SK-N-SH treated with all-trans-retinoic acid at 6 μM for 48 hours (cell line): ENCODE measurements around the gene DNAH9.

Experiments
- ATAC-seq: fragments of 200-7000 bp; cut with Tn5 transposase; 3 replicates; pipeline ENCODE4 v1.9.1; 2020; ENCODE audit warnings: mild to moderate bottlenecking, moderate library complexity
- BACH2 ChIP-seq: fragments of 250-450 bp; sonication (Bioruptor Pico); IDR thresholded peaks from 2 replicates; pipeline ENCODE4 v1.9.0; 2021; ENCODE audit warnings: mild to moderate bottlenecking, borderline replicate concordance
- CSDC2 ChIP-seq: fragments of 250-450 bp; sonication (Bioruptor Pico); IDR thresholded peaks from 2 replicates; pipeline ENCODE4 v1.5.0; 2020; ENCODE audit warnings: mild to moderate bottlenecking, moderate library complexity
- OSR1 ChIP-seq: fragments of 250-450 bp; sonication (Bioruptor Pico); IDR thresholded peaks from 2 replicates; pipeline ENCODE4 v1.8.0; 2022; ENCODE audit warnings: moderate library complexity, mild to moderate bottlenecking, inconsistent platforms
- PPARA ChIP-seq: fragments of 250-450 bp; sonication (Bioruptor Pico); IDR thresholded peaks from 2 replicates; pipeline ENCODE4 v1.5.0; 2020; ENCODE audit warnings: mild to moderate bottlenecking, borderline replicate concordance
- RARB ChIP-seq: fragments of 250-450 bp; sonication (Bioruptor Pico); IDR thresholded peaks from 2 replicates; pipeline ENCODE4 v1.8.0; 2021; ENCODE audit warnings: mild to moderate bottlenecking, moderate library complexity
- SNAI2 ChIP-seq: fragments of 250-450 bp; sonication (Bioruptor Pico); IDR thresholded peaks from 2 replicates; pipeline ENCODE4 v1.5.0; 2020; ENCODE audit warnings: mild to moderate bottlenecking, moderate library complexity
- TCF4 ChIP-seq: fragments of 250-450 bp; sonication (Bioruptor Pico); IDR thresholded peaks from 2 replicates; pipeline ENCODE4 v1.8.0; 2021; ENCODE audit warnings: mild to moderate bottlenecking, moderate library complexity, borderline replicate concordance
- TOX ChIP-seq: fragments of 250-450 bp; sonication (Bioruptor Pico); IDR thresholded peaks from 2 replicates; pipeline ENCODE4 v1.8.0; 2021; ENCODE audit warnings: mild to moderate bottlenecking, moderate library complexity, borderline replicate concordance
- ZFP30 ChIP-seq: fragments of 450-650 bp; formaldehyde crosslinking; IDR thresholded peaks from 2 replicates; pipeline ENCODE4 v1.5.0; 2022; ENCODE audit warnings: mild to moderate bottlenecking, moderate library complexity
- ZNF565 ChIP-seq: fragments of 450-650 bp; formaldehyde crosslinking; conservative IDR thresholded peaks from 2 replicates; pipeline ENCODE4 v1.5.0; 2020; ENCODE audit warnings: low read depth, mild to moderate bottlenecking, moderate library complexity
- ZNF70 ChIP-seq: fragments of 450-650 bp; formaldehyde crosslinking; IDR thresholded peaks from 2 replicates; pipeline ENCODE4 v1.5.0; 2020; ENCODE audit warnings: mild to moderate bottlenecking, moderate library complexity
- ZNF8 ChIP-seq: fragments of 450-650 bp; formaldehyde crosslinking; IDR thresholded peaks from 2 replicates; pipeline ENCODE4 v1.5.0; 2020; ENCODE audit warnings: mild to moderate bottlenecking, moderate library complexity
- TF ChIP-seq, protein P1 (sequence below): fragments of 250-450 bp; sonication (Bioruptor Pico); IDR thresholded peaks from 2 replicates; pipeline ENCODE4 v1.8.0; 2021; ENCODE audit warnings: low read depth, mild to moderate bottlenecking, moderate library complexity, borderline replicate concordance
- TF ChIP-seq, protein P2 (sequence below): fragments of 250-450 bp; sonication (Bioruptor Pico); IDR thresholded peaks from 2 replicates; pipeline ENCODE4 v1.5.1; 2021; ENCODE audit warnings: mild to moderate bottlenecking, moderate library complexity
- TF ChIP-seq, protein P3 (sequence below): fragments of 250-450 bp; sonication (Bioruptor Pico); IDR thresholded peaks from 2 replicates; pipeline ENCODE4 v1.5.0; 2020; ENCODE audit warnings: mild to moderate bottlenecking, moderate library complexity
- TF ChIP-seq, protein P4 (sequence below): fragments of 250-450 bp; sonication (Bioruptor Pico); IDR thresholded peaks from 2 replicates; pipeline ENCODE4 v1.5.1; 2020; ENCODE audit warnings: low read depth, mild to moderate bottlenecking, moderate library complexity

Gene DNAH9

DNA sequence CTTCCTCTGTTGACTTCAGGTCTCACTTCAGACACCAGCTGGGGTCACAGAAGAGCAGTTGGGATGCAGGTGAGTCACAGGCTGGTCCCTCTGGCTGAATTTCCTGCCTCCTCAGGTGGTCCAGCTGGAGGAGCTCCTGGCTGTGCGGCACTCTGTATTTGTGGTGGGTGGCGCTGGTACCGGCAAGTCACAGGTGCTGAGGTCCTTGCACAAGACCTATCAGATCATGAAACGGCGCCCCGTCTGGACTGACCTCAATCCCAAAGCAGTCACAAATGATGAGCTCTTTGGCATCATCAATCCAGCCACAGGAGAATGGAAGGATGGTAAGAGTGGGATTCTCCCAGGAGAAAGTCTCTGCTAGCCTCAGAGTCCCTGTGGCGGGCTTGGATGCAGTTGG is 149.2 kb downstream of the DNAH9 start:
- ATAC-seq, result no peak
- TF ChIP-seq, protein P1, sequence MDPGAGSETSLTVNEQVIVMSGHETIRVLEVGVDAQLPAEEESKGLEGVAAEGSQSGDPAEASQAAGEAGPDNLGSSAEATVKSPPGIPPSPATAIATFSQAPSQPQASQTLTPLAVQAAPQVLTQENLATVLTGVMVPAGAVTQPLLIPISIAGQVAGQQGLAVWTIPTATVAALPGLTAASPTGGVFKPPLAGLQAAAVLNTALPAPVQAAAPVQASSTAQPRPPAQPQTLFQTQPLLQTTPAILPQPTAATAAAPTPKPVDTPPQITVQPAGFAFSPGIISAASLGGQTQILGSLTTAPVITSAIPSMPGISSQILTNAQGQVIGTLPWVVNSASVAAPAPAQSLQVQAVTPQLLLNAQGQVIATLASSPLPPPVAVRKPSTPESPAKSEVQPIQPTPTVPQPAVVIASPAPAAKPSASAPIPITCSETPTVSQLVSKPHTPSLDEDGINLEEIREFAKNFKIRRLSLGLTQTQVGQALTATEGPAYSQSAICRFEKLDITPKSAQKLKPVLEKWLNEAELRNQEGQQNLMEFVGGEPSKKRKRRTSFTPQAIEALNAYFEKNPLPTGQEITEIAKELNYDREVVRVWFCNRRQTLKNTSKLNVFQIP (CRISPR knock-in tag), result no peak
- TF ChIP-seq OSR1, result no peak
- TF ChIP-seq, protein P2, sequence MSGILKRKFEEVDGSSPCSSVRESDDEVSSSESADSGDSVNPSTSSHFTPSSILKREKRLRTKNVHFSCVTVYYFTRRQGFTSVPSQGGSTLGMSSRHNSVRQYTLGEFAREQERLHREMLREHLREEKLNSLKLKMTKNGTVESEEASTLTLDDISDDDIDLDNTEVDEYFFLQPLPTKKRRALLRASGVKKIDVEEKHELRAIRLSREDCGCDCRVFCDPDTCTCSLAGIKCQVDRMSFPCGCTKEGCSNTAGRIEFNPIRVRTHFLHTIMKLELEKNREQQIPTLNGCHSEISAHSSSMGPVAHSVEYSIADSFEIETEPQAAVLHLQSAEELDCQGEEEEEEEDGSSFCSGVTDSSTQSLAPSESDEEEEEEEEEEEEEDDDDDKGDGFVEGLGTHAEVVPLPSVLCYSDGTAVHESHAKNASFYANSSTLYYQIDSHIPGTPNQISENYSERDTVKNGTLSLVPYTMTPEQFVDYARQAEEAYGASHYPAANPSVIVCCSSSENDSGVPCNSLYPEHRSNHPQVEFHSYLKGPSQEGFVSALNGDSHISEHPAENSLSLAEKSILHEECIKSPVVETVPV, result no peak

DNA sequence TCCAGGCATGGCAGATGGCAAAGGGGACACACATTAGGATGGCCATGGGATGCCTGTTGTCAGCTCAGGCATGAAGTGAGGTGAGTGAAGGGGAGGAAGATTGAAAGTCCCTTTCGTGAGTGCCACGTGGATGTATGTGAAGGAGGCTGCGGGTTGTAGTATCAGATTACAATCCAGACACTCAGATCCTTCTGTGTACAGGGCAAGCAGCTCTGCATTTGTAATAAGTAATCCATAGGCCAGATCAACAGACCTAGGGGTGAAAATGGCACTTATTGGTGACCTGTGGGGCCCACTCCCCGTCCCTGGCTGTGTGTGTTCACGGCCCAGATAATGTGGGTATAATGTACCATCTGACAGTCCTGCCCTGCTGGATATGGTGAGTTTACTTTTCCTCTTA is 159.5 kb downstream of the DNAH9 start:
- no peak for ATAC-seq
- no peak for TF ChIP-seq SNAI2 (CRISPR knock-in tag)
- TF ChIP-seq, all 23 proteins: peak for 0

DNA sequence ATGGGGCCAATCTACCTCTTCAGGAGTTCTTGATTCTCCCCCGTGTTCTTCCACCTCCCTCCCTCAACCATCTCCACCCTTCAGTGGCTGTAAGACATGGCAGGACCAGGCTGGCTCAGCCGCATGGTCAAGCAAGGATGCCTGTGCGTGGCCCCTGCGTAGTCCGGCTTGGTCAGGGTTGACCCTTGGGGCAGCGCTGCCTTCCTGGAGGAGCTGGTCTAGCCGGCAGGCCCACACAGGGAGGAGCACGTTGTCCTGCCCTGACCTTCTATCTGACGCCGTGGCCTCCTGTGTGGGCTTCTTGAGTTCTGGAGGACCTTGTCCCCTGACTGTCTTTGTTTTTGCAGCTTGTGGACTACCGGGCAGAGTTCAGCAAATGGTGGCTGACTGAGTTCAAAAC is 169.8 kb downstream of the DNAH9 start:
- TF ChIP-seq TCF4 (no peak), ZFP30 (CRISPR knock-in tag) (no peak), ZNF8 (CRISPR knock-in tag) (no peak)
- no peak for ATAC-seq

DNA sequence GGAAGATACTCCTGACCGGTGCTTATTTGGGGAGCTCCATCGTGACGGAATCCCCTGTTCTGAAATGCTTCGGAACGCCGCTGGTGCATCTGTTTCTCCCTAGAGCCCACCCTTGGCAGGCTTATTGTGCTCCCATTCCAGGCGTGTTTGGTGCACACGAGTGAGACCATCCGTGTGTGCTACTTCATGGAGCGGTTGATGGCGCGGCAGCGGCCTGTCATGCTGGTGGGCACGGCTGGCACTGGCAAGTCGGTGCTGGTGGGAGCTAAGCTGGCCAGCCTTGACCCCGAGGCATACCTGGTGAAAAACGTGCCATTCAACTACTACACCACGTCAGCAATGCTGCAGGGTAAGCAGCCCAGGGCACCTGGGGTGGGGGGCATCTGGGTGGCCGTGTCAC is 170.7 kb downstream of the DNAH9 start:
- ATAC-seq, result no peak
- no peak for TF ChIP-seq RARB (CRISPR knock-in tag)
- TF ChIP-seq, protein P1 (CRISPR knock-in tag), result no peak
- TF ChIP-seq CSDC2, result no peak
- TF ChIP-seq, protein P3, sequence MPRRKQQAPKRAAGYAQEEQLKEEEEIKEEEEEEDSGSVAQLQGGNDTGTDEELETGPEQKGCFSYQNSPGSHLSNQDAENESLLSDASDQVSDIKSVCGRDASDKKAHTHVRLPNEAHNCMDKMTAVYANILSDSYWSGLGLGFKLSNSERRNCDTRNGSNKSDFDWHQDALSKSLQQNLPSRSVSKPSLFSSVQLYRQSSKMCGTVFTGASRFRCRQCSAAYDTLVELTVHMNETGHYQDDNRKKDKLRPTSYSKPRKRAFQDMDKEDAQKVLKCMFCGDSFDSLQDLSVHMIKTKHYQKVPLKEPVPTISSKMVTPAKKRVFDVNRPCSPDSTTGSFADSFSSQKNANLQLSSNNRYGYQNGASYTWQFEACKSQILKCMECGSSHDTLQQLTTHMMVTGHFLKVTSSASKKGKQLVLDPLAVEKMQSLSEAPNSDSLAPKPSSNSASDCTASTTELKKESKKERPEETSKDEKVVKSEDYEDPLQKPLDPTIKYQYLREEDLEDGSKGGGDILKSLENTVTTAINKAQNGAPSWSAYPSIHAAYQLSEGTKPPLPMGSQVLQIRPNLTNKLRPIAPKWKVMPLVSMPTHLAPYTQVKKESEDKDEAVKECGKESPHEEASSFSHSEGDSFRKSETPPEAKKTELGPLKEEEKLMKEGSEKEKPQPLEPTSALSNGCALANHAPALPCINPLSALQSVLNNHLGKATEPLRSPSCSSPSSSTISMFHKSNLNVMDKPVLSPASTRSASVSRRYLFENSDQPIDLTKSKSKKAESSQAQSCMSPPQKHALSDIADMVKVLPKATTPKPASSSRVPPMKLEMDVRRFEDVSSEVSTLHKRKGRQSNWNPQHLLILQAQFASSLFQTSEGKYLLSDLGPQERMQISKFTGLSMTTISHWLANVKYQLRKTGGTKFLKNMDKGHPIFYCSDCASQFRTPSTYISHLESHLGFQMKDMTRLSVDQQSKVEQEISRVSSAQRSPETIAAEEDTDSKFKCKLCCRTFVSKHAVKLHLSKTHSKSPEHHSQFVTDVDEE (CRISPR knock-in tag), result no peak
- TF ChIP-seq ZNF565 (CRISPR knock-in tag), result no peak
- TF ChIP-seq, protein P4, sequence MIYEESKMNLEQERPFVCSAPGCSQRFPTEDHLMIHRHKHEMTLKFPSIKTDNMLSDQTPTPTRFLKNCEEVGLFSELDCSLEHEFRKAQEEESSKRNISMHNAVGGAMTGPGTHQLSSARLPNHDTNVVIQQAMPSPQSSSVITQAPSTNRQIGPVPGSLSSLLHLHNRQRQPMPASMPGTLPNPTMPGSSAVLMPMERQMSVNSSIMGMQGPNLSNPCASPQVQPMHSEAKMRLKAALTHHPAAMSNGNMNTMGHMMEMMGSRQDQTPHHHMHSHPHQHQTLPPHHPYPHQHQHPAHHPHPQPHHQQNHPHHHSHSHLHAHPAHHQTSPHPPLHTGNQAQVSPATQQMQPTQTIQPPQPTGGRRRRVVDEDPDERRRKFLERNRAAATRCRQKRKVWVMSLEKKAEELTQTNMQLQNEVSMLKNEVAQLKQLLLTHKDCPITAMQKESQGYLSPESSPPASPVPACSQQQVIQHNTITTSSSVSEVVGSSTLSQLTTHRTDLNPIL, result no peak
- TF ChIP-seq ZNF70 (CRISPR knock-in tag), result no peak
- TF ChIP-seq SNAI2 (CRISPR knock-in tag), result no peak
- no peak for TF ChIP-seq TOX (CRISPR knock-in tag)

DNA sequence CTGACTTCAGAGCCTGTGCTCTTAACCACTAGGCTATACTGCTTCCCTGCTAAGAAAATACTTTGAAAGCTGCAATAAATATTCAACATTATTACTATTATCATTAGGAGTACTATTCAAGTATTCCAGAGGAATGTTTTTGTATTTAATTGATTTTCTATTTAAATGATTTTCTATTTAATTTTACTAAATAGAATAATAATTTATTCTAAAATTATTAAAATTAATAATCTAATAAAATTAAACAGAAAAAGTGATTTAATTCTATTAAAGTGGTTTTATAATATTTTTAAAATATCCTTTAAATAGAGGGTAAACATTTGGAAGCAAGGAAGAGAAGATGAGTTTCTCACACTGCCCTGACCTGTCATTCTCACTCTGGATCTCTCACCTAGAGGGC is 173.8 kb downstream of the DNAH9 start:
- no peak for ATAC-seq
- TF ChIP-seq, protein P1 (CRISPR knock-in tag), result no peak
- TF ChIP-seq ZNF565 (CRISPR knock-in tag) (no peak), PPARA (no peak), RARB (CRISPR knock-in tag) (no peak), ZNF70 (CRISPR knock-in tag) (no peak), BACH2 (CRISPR knock-in tag) (no peak)
- TF ChIP-seq, protein P3 (CRISPR knock-in tag), result no peak
- TF ChIP-seq, protein P2, result no peak
- TF ChIP-seq, all 23 proteins: peak for 0
